ENCODE results near the gene CD6.
A peak's percentile ranks its signal among the peaks of the same experiment; 100 is the strongest.

CD6 gene

GRCh38 chr11:60971520-60971919 is at the start of gene CD6:
Gene CD6 (plus strand): TSS chr11:60971680. CDS start chr11:60971866, 186 bp downstream.
- no peak for DNase-seq (ENCODE audit: low spot score)

DNA sequence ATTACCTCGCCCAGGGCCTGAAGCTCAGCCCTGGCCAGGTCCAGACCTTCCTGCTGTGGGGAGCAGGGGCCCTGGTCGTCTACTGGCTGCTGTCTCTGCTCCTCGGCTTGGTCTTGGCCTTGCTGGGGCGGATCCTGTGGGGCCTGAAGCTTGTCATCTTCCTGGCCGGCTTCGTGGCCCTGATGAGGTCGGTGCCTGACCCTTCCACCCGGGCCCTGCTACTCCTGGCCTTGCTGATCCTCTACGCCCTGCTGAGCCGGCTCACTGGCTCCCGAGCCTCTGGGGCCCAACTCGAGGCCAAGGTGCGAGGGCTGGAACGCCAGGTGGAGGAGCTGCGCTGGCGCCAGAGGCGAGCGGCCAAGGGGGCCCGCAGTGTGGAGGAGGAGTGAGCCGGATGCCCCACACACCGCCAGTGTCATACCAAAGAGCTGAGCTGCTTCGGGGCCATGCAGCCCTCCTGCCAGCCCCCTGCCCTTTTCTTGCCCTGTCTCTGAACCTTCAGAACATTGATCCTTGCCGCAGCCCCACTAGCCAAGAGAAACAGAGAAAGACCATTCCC is 49.6 kb upstream of the CD6 start:
- no peak for DNase-seq (ENCODE audit: low spot score)

GRCh38 chr11:60922906-60923305 is 48.6 kb upstream of the CD6 start:
- DNase-seq (ENCODE audit: low spot score): no peak

GRCh38 chr11:60923326-60923725 is 48.2 kb upstream of the CD6 start:
- no peak for DNase-seq (ENCODE audit: low spot score)

DNA sequence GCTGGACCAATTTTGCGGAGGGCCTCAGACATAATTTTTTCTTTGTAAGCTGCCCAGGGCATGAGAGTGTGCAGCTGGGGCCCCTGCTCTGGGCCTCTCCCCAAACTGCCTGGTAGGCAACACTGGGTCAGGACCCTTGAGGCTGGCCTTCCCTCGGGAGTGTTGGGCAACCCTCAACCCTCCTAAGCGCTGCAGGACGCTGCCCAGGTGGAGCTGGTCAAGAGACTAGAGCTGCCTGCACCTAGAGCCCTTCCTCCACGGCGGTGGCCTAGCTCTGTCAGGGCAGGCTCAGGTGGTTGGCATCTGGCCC is 47.7 kb upstream of the CD6 start:
- no peak for DNase-seq (ENCODE audit: low spot score)

GRCh38 chr11:60924110-60924905 is 47.2 kb upstream of the CD6 start, which contains the start of gene TMEM132A:
Gene TMEM132A (plus strand): TSS chr11:60924460. CDS start chr11:60924634, 174 bp downstream.
- DNase-seq (ENCODE audit: low spot score): peak; percentile 96

- peak; percentile 32 for DNase-seq (ENCODE audit: low spot score)
These were observed 46.3 kb upstream of the CD6 start for GRCh38 chr11:60924906-60925853.

DNA sequence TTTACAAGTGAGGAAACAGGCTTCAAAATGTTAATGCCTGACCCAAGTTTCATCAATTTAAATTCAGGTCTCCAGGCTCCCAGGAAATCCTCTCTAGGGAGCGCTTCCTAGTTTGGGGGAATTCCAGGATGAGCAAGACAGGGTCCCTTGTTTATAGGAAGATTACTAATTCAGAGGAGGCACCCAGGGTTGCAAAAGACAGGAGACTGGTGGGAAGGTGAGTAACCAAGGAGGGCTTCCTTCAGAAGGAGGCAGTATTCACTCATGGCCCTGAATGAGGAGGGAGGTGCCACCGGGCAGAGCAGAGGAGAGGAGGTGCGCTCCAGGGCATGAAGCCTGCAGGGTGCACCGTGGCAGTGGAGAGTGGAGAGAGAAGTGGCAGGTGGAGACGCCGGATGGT is 45.6 kb upstream of the CD6 start:
- DNase-seq (ENCODE audit: low spot score): peak; percentile 59

DNA sequence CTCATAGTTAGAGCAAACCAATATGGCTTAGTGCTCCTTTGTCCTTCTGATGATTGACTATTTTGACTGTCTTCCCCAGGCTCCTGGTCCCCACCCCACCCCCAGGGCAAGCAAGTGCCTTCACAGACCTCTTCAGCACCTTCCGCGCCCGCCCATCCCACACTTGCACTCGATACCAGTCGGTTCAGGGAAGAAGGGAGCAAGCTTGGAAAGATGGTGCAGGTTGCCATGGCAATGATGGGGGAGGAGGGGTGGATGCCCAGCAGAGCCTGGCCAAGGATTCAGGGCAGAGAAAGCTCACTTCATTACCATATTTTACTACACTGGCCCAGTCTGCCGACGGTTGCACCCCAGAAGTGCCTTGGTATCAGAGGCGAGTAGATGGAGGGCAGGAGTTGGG is 45.0 kb upstream of the CD6 start:
- DNase-seq (ENCODE audit: low spot score): no peak

GRCh38 chr11:60927061-60927592 is 44.4 kb upstream of the CD6 start:
- no peak for DNase-seq (ENCODE audit: low spot score)

DNA sequence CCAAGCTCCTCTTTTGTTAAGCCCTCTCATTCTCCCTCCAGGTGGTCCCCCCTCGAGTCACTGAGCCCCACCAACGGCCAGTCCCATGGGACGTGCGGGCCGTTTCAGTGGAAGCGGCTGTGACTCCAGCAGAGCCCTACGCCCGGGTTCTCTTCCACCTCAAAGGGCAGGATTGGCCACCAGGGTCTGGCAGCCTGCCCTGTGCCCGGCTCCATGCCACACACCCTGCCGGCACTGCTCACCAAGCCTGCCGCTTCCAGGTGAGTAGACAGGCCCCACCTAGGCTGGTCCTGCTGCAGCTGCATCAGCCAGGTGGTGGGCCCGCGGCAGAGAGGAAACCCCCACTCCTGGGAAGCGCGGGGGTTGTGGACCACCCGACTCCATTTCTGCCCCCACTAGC is 43.9 kb upstream of the CD6 start:
- no peak for DNase-seq (ENCODE audit: low spot score)

DNA sequence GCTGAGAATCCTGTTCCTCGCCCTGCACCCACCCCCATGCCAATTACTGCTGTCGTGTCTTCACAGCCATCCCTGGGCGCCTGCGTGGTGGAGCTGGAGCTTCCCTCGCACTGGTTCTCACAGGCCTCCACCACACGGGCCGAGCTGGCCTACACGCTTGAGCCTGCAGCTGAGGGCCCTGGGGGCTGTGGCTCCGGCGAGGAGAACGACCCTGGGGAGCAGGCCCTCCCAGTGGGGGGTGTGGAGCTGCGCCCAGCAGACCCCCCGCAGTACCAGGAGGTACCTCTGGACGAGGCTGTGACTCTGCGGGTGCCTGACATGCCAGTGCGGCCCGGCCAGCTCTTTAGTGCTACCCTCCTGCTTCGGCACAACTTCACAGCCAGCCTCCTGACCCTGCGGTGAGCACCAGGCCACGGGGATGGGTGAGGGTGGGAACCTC is 42.9 kb upstream of the CD6 start:
- no peak for DNase-seq (ENCODE audit: low spot score)

- DNase-seq (ENCODE audit: low spot score): no peak
These were observed 41.7 kb upstream of the CD6 start for GRCh38 chr11:60929764-60930163.

DNA sequence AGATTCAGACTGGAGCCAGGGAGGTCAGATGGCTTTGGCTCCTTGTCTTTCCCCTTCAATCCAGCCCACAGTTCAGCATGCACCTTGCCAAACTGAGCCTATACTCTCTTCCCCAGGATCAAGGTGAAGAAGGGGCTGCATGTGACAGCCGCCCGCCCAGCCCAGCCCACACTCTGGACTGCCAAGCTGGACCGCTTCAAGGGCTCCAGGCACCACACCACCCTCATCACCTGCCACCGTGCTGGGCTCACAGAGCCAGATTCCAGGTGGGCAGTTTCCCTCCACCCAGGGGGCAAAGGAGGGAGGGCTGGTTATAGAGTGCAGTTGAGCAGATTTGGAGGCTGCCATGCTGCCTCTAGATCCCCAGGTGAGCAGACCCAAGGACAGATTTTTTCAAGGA is 41.1 kb upstream of the CD6 start:
- DNase-seq (ENCODE audit: low spot score): no peak

GRCh38 chr11:60931917-60932316 is 39.6 kb upstream of the CD6 start:
- no peak for DNase-seq (ENCODE audit: low spot score)

GRCh38 chr11:60932605-60933356 is 38.7 kb upstream of the CD6 start:
- DNase-seq (ENCODE audit: low spot score): no peak

GRCh38 chr11:60933416-60934123 is 37.9 kb upstream of the CD6 start:
- DNase-seq (ENCODE audit: low spot score): no peak

GRCh38 chr11:60934124-60934789 is 37.2 kb upstream of the CD6 start:
- DNase-seq (ENCODE audit: low spot score): no peak

DNA sequence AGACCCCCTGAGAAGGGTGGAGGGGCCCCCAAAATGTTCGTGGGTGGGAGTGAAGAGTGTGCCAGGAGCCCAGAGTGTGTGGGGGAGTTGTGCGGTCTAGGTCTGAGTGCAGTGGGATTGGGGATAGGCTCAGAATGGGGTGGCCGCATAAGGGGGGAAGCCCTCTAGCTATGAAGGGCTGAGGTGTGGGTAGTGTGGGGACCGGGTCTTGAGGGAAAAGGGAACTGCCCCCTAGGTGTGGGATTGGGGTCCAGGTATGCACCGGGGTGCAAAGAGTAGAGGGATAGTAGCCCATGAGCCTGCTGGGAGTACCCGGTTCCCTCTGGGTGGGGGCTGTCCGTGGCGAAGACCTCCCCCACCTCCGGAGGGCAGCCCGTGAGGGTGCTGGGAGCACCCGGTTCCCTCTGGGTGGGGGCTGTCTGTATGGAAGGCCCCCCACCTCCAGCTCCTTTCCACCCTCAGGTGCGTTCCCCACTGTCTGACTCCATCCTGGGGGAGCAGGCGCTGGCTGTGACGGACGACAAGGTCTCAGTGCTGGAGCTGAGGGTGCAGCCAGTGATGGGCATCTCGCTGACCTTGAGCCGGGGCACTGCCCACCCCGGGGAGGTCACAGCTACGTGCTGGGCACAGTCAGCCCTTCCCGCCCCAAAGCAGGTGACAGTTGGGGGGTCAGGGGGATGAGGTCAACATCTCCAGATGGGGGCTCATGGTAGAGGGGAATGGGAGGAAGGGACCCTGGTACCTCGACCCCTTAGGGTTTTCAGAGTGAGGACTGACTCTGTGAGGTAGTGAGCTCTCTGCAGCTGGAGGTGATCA is 36.5 kb upstream of the CD6 start:
- no peak for DNase-seq (ENCODE audit: low spot score)

All from hepatic stellate cell (primary cell).